NCI-H526 treated with DMSO at 0.1 percent for 48 hours (cell line): ENCODE data around the gene GPR42.
"Not testable (repeated sequence)": the region's sequence is repeated elsewhere in the genome, so short reads cannot be mapped to it uniquely, and the experiment has no call there.

Source experiments
- DNase-seq: peaks from one replicate; lab custom pipeline; 2025; lab: John Stamatoyannopoulos, UW

The GPR42 gene

GRCh38 chr19:35396240-35396885 is 25.5 kb downstream of the GPR42 start:
- DNase-seq: no peak

DNA sequence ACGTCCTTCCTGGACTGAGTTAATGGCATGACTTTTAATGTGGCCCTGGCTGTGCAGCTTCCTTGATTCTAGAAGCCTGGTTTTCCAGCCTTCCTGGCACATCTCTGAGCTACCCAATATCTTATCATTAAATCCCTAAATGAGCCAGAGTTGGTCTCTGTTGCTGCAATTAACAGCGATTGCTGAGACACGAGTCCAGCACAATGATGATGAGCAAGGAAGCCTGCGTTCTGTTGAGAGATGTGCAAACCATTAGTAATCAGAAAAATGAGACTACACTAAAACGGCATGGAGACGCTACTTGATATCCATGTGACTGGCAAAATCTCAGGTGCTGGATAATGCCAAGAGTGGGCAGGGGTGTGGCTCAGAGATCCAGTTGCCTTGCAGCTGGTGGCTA is 26.2 kb downstream of the GPR42 start:
- DNase-seq: no peak

DNA sequence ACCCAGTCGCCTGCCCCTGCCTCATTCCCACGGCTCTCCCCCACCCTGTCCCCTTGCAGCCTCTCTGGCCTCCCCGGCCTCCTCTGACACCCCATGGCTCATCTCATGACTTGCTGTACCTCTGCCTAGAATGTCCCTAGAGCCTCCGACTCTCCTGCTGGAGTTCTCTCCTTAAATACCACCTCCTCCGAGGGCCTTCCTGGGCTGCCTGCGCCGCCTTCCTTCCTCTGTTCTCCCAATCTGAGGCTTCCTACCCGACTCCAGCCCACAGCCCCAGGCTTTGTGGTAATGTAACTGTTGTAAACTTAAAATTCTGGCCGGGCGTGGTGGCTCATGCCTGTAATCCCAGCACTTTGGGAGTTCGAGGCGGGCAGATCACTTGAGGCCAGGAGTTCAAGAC is 27.7 kb downstream of the GPR42 start:
- DNase-seq: no peak

GRCh38 chr19:35399231-35399630 is 28.4 kb downstream of the GPR42 start:
- DNase-seq: no peak

- DNase-seq: no peak
Measured at GRCh38 chr19:35399948-35400772, 29.3 kb downstream of the GPR42 start.

DNA sequence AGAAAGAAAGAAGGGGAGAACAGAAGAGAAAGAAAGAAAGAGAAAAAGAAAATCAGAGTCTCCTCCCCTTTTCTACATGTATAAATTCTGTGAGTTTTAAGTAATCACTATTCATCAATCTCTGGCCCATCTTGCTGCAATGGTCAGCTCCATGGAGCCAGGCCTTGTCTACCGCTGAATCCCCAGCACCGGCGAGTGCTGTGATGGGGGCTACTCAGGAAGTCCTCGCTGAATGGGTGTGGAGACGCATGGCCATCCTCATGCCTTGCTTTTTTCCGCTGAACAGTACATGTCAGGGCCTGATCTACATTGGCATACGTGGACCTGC is 29.9 kb downstream of the GPR42 start:
- no peak for DNase-seq

DNA sequence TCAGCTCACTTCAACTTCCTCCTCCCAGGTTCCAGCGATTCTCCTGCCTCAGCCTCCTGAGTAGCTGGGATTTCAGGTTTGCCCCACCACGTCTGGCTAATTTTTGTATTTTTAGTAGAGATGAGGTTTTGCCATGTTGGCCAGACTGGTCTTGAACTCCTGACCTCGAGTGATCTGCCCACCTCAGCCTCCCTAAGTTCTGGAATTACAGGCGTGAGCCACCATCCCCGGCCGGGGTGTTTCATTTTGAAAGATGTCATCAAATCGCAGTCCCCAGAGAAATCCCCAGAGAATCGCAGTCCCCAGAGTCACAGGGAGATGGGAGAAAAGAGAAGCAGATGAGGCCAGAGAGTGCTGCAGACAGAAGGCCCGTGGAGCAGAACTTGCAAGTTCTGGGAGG is 30.5 kb downstream of the GPR42 start:
- not testable (repeated sequence) for DNase-seq

- no peak for DNase-seq
Measured at GRCh38 chr19:35403116-35403760, 32.4 kb downstream of the GPR42 start.

DNA sequence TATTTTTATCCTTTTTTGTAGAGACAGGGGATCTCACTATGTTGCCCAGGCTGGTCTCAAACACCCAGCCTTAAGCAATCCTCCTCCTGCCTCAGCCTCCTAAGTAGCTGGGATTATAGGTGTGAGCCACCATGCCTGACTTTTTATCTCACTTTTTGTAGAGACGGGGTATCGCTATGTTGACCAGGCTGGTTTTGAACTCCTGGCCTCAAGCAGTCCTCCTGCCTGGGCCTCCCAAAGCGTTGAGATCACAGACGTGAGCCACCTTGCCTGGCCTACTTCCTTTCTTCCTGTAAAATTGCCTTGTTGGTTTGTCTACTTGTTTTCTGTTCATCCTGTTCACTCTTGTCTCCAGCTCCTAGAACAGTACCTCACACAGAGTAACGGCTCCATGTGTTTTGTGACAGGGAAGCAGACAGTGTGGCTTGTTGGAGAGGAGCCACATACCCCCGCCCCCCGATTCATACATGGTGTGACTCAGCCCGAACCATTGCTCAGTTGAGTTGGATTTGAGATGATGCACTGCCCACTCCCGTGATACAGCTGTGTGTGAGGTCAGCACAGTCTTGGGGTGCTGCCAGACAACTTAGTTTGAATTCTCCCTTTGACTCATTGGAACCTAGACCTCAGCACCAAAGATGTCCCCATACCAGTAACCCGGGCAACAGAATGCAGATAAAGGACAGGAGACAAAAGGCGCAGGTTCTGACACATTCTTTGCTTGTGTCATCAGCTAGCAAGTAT is 34.2 kb downstream of the GPR42 start:
- no peak for DNase-seq

DNA sequence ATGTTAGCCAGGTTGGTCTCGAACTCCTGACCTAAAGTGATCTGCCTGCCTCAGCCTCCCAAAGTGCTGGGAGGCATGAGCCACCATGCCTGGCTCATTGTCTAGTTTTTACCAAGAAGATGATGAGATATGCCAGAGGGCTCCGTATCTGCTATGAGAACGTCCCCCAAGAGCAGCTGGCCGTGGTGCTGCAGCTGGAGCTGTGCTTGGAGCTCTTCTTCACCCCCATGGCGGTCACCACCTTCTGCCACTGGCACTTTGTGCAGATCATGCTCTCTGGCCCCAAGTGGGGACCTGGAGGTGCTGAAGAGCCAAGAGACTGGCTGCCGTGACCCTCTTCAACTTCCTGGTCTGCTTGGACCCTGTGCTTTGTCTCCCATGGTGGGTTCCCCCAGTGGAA is 36.8 kb downstream of the GPR42 start:
- DNase-seq: no peak

DNA sequence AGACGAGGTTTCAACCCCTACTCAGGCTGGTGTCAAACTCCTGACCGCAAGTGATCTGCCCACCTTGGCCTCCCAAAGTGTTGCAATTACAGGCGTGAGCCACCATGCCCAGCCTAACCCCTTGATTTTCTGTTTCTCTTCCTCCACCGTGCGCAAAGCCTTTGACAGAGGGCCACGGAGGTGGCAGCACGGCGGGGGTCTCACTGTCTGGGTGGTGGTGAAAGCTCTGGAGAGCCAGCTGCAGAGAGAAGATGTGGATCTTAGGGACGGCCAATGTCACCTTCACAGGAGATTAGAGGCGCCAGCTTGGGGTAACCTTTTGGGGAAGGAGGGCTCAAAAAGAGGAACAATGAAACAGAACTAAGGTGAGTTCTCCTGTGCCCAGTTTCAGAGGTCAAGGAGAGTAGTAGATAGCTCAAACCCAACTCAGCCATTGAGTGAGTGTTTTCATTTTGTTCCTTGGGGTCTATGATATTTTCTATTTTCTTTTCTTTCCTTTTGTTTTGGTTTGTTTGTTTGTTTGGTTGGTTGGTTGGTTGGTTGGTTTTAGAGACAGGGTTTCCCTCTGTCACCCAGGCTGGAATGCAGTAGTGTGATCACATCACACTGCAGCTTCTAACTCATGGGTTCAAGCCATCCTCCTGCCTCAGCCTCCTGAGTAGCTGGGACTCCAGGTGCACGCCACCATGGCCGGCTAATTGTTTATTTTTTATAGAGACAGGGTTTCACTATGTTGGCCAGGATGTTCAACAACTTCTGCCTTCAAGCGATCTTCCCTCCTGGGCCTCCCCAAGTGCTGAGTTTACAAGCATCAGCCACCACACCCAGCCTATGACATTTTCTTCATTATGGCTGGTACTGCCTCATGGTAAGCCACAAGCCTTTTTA is 37.7 kb downstream of the GPR42 start:
- DNase-seq: no peak

DNA sequence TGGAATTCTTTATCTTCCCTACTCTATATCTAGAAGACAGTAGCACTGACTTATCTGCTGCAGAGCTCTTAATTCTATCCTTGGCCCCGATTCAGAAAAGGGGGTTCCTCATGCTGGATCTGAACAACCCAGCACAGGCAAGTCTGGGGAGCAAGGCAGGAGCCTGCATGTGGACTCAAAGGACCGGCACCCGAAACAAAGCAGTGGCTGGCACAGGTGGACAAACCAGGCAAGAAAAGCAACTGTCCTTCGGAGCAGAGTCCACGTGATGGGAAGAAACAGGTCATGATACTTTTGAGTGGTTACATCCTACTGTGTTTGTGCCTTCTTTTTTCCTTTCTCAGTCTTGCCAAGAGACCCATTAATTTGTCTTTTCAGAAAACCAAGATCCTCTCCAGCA is 38.3 kb downstream of the GPR42 start:
- no peak for DNase-seq

GRCh38 chr19:35410487-35410886 is 39.6 kb downstream of the GPR42 start:
- no peak for DNase-seq

GRCh38 chr19:35414442-35414841 is 43.6 kb downstream of the GPR42 start:
- DNase-seq: no peak

DNA sequence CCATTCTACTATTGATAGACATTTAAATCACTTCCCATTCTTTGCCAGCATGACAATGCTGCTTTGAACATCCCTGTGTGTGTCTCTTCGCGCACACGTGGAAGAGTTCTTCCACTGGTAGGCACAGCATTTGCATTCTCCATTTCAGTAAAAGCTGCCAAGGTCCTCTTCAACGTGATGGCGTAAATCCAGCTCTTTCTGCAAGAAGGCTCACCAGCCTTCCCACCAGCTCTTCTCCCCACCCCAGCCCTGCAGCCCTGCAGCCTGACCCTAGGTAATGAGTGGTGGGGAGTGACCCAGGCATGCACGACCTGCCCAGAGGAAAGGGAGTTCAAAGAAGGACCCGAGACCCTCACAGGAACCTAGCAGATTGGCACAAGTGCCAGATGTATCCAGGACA is 45.5 kb downstream of the GPR42 start:
- no peak for DNase-seq

GRCh38 chr19:35417278-35417677 is 46.4 kb downstream of the GPR42 start:
- DNase-seq: no peak

- DNase-seq: no peak
Measured at GRCh38 chr19:35417713-35418534, 47.1 kb downstream of the GPR42 start.

GRCh38 chr19:35419046-35419445 is 48.2 kb downstream of the GPR42 start:
- DNase-seq: no peak

- no peak for DNase-seq
Measured at GRCh38 chr19:35419805-35420204, 48.9 kb downstream of the GPR42 start.

DNA sequence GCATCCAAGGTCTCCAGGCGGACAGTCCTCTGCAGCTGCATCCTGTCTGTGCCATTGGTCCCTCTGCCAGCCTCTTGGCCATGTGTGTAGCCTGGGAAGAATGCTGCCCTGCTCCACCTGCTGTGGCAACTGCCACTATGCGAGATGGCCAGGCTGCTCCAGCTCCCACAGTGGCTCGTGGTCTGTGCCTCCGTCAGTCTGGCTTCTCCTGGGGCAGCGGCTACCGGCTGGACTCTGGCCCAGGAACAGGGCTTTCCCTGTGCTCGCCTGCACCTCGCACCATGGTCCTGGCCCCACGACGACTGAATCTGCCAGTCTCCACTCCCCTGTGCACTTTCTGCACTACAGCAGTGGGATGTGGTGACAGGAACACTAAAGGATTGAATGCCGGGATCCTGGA is 50.5 kb downstream of the GPR42 start:
- DNase-seq: no peak
